ENCODE measurements around the gene FMN1.

FMN1 gene

DNA sequence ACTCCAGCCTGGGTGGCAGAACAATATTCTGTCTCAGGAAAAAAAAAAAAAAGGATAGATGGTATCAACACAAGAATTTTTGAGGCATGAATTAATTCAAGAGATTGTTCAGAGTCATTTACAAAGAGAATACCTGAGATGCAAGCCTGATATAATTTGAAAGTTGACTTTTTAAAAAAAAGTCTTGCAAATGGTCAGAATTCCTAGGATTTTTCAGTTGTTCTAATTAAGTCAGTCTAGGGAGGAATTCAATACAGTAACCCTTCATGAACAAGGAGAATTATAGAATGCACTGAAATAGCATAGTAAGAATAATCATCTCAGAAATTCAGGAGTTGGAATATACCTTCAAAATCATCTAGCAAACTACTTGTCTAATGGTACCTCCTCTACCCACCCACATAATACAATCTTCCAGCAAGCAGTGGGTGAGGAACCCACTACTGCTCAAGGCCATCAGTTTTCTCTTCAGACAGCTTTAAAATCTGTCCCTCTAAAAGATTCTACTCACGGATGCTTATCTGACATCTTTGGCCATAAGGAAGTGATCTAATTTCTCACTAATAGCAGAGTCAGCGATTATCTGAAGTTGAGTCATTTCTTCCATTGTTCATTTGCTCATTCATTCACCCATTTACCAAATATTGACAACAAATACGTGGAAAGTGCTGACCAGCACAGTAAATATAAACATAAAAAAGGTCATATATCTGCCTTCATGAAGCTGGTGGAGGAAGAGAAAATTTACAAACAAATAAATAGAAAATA is 317.1 kb downstream of the FMN1 start:
- POLR2A ChIA-PET = no interaction called here

DNA sequence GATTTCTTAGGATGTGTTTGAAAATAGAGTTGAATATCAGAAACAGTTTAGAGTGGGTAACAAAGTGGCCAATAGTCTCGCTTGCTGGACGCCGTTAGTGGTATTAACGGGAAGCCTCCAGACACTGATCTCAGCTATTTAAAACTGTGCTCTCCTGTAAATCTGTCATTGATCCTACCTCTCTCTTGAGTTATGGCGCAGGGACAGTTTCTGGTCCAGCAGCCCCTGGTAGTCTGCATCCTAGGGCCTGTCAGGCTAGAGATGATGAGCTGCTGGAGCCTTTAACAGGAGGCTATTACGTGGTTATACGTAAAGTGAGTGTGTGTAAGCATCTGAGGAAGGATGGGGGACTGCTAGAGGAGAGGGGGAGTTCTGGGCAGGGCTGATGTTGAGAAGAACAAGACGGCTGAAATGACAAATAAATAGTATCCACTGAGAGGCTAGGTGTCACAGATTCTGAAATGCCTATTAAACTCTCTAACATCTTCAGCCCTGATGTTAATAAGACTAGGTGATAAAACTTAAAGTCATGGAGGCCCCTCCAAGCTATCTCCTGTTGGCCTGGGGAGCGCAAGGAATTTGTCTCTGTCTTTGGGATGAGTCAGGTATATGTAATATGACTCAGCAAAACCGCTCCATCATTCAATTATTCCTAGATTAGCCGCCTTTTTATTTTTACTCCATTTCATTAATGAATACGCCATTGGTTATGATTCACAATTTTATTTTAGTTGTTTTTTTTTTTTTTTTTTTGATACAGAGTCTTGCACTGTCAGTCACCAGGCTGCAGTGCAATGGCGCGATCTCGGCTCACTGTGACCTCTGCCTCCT is 321.0 kb downstream of the FMN1 start:
- Histone ChIP-seq H3K27ac (ENCODE audit: insufficient read depth in 1 of 2, low read depth in 1 of 2, low read length in 2 of 2, poor library complexity in 1 of 2, severe bottlenecking in 2 of 2) (no peak overlapping the region), H3K4me3 (ENCODE audit: control insufficient read depth in 1 of 7, extremely low read depth in 1 of 7, insufficient read depth in 4 of 7, low read depth in 2 of 7, low read length in 6 of 7) (no peak overlapping the region), H3K27me3 (replicated peaks in 2 of 5; ENCODE audit: control insufficient read depth in 4 of 5, insufficient read depth in 5 of 5, low read length in 4 of 5) (no peaks in the 10 kb centered on the region), H3K9me3 (ENCODE audit: control extremely low read depth in 1 of 5, control insufficient read depth in 4 of 5, insufficient read depth in 2 of 5, low read depth in 1 of 5, low read length in 4 of 5) (no peaks in the 10 kb centered on the region), H3K36me3 (ENCODE audit: control insufficient read depth in 4 of 4, insufficient read depth in 4 of 4, low read length in 3 of 4) (no peaks in the 10 kb centered on the region), H3K4me1 (ENCODE audit: control extremely low read depth in 1 of 4, control insufficient read depth in 4 of 4, insufficient read depth in 4 of 4, low read length in 3 of 4) (peaks cover 0 to 3% (median 0%) of the 10 kb centered on the region in 4 experiments)
- DNase-seq = no peak
- 98% methylated on average over 8 of the region's 15 CpGs for WGBS (ENCODE audit: insufficient coverage)
- POLR2A ChIA-PET = interaction anchor here (0.6 kb wide), 1 partner anchor 569 kb away, joined by 3 read pairs; no protein-coding TSS in a partner anchor
- CTCF ChIA-PET = no interaction called here

More for the DNA sequence above, 317.1 kb downstream of the FMN1 start:
- H3K27ac ChIP-seq (ENCODE audit: insufficient read depth in 1 of 2, low read depth in 1 of 2, low read length in 2 of 2, poor library complexity in 1 of 2, severe bottlenecking in 2 of 2) = no peak overlapping the region
- H3K4me3 ChIP-seq (ENCODE audit: control insufficient read depth in 1 of 7, extremely low read depth in 1 of 7, insufficient read depth in 4 of 7, low read depth in 2 of 7, low read length in 6 of 7) = no peak overlapping the region
- 76% methylated on average over 2 of the region's 3 CpGs for WGBS (ENCODE audit: insufficient coverage)
- CTCF ChIA-PET = interaction anchor here (1.4 kb wide), 1 partner anchor 34 kb away, joined by 3 read pairs; no protein-coding TSS in a partner anchor
- no peak for DNase-seq
- H3K27me3 ChIP-seq (replicated peaks in 2 of 5; ENCODE audit: control insufficient read depth in 4 of 5, insufficient read depth in 5 of 5, low read length in 4 of 5) = no peaks in the 10 kb centered on the region
- no peaks in the 10 kb centered on the region for H3K4me1 ChIP-seq (ENCODE audit: control extremely low read depth in 1 of 4, control insufficient read depth in 4 of 4, insufficient read depth in 4 of 4, low read length in 3 of 4)
- H3K36me3 ChIP-seq (ENCODE audit: control insufficient read depth in 4 of 4, insufficient read depth in 4 of 4, low read length in 3 of 4) = no peaks in the 10 kb centered on the region
- no peaks in the 10 kb centered on the region for H3K9me3 ChIP-seq (ENCODE audit: control extremely low read depth in 1 of 5, control insufficient read depth in 4 of 5, insufficient read depth in 2 of 5, low read depth in 1 of 5, low read length in 4 of 5)

DNA sequence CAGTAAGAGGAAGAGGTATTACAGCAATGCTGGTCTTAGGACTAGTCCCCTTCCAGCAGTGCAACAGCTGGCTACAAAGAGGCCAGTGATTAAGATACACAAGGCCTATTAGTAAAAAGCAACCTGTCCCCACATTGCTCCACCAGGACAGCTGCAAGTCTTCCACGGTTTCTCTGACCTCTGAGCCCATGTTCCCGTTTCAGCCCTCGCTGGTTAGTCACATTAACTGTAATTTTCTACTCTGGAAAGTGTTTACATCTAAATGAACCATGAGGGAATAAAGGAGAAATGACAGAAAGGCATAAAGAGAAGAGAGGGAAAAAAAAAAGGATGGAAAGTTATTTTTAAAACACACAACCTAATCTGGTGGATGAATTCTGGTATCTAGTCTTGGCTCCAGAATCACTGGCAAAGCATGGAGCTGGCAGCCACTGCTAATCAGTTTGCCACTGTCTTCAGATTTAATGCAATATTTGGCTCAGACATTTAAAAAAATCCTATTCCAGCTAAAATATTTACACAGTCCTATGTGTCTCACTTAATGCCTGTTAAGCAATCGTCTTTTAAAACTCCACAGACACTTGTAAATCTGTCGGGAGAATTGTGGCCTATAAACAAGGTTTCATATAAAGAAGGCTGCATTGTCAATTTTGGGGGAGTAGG is 321.8 kb downstream of the FMN1 start:
- 100% methylated on average over 1 of the region's 5 CpGs for WGBS (ENCODE audit: insufficient coverage)
- no peak for DNase-seq
- H3K4me3 ChIP-seq (ENCODE audit: control insufficient read depth in 1 of 7, extremely low read depth in 1 of 7, insufficient read depth in 4 of 7, low read depth in 2 of 7, low read length in 6 of 7) = no peak overlapping the region
- no peaks in the 10 kb centered on the region for H3K9me3 ChIP-seq (ENCODE audit: control extremely low read depth in 1 of 5, control insufficient read depth in 4 of 5, insufficient read depth in 2 of 5, low read depth in 1 of 5, low read length in 4 of 5)
- H3K36me3 ChIP-seq (ENCODE audit: control insufficient read depth in 4 of 4, insufficient read depth in 4 of 4, low read length in 3 of 4) = no peaks in the 10 kb centered on the region
- POLR2A ChIA-PET = no interaction called here
- H3K27me3 ChIP-seq (replicated peaks in 2 of 5; ENCODE audit: control insufficient read depth in 4 of 5, insufficient read depth in 5 of 5, low read length in 4 of 5) = no peaks in the 10 kb centered on the region
- CTCF ChIA-PET = no interaction called here
- peaks cover 0 to 3% (median 0%) of the 10 kb centered on the region in 4 experiments for H3K4me1 ChIP-seq (ENCODE audit: control extremely low read depth in 1 of 4, control insufficient read depth in 4 of 4, insufficient read depth in 4 of 4, low read length in 3 of 4)
- H3K27ac ChIP-seq (ENCODE audit: insufficient read depth in 1 of 2, low read depth in 1 of 2, low read length in 2 of 2, poor library complexity in 1 of 2, severe bottlenecking in 2 of 2) = no peak overlapping the region

DNA sequence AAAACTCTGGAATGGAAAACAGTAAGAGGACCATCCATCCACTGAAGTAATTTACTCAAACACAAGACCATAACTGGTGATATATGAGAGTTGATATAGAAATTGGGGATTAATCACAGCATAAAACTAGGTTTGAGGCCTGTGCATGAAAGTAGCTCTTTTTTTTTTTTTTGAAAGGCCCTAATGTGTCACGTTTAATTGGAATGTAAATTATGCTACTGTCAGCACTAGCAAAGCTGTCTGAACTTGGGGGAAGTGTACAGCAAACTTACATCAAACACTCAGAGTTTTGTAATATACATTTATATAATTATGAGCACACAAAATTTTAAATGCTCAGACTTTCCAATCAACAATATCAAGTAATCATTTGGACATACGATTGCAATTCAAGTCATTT is 322.6 kb downstream of the FMN1 start:
- no peak for DNase-seq
- H3K27ac ChIP-seq (ENCODE audit: insufficient read depth in 1 of 2, low read depth in 1 of 2, low read length in 2 of 2, poor library complexity in 1 of 2, severe bottlenecking in 2 of 2) = no peak overlapping the region
- H3K4me3 ChIP-seq (ENCODE audit: control insufficient read depth in 1 of 7, extremely low read depth in 1 of 7, insufficient read depth in 4 of 7, low read depth in 2 of 7, low read length in 6 of 7) = no peak overlapping the region
- ChIA-PET CTCF (interaction anchor here (0.9 kb wide), 1 partner anchor 39 kb away, joined by 3 read pairs; no protein-coding TSS in a partner anchor), POLR2A (no interaction called here)
- WGBS (ENCODE audit: insufficient coverage) = 100% methylated on average over 1 of the region's 2 CpGs
- no peaks in the 10 kb centered on the region for H3K9me3 ChIP-seq (ENCODE audit: control extremely low read depth in 1 of 5, control insufficient read depth in 4 of 5, insufficient read depth in 2 of 5, low read depth in 1 of 5, low read length in 4 of 5)
- H3K27me3 ChIP-seq (replicated peaks in 2 of 5; ENCODE audit: control insufficient read depth in 4 of 5, insufficient read depth in 5 of 5, low read length in 4 of 5) = no peaks in the 10 kb centered on the region
- no peaks in the 10 kb centered on the region for H3K36me3 ChIP-seq (ENCODE audit: control insufficient read depth in 4 of 4, insufficient read depth in 4 of 4, low read length in 3 of 4)
- H3K4me1 ChIP-seq (ENCODE audit: control extremely low read depth in 1 of 4, control insufficient read depth in 4 of 4, insufficient read depth in 4 of 4, low read length in 3 of 4) = peaks cover 0 to 7% (median 3%) of the 10 kb centered on the region in 4 experiments

DNA sequence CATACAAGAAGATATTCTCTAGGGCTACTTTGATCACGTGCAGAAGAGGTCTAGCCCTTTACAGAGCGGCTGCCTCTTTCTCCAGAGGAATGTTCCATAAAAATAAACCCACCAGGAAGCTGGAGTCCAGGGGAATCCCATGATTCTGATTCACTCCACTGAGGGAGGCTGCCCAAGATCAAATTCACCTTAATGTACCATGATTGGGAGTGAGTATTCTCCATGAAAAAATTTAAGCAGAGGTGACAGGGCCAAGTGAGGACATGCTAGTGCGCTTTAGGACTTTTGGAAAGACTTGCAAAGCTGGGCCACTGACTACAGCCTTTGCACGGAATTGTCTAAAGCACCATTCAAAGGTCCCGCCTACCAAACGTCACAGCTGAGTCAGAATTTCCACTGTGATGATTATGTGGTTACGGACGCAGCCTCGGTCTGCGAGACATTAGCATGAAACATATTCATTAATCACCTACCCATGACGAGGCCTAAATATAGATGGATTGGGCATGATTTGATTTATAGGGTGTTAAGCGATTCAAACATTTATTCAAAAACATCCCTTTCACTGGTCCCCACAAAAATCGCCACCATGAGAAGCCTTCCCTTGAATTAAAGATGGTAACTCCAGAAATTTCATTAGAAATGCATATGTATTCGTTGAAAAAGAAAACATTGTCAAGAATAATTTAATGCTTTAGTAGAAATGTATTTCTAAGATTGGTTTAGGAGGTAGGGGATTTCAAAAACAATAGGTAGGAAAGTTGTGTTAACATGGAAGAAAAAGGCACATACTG is 324.1 kb downstream of the FMN1 start:
- Histone ChIP-seq H3K4me3 (ENCODE audit: control insufficient read depth in 1 of 7, extremely low read depth in 1 of 7, insufficient read depth in 4 of 7, low read depth in 2 of 7, low read length in 6 of 7) (no peak overlapping the region), H3K4me1 (ENCODE audit: control extremely low read depth in 1 of 4, control insufficient read depth in 4 of 4, insufficient read depth in 4 of 4, low read length in 3 of 4) (peaks cover 0 to 11% (median 3%) of the 10 kb centered on the region in 4 experiments)

DNA sequence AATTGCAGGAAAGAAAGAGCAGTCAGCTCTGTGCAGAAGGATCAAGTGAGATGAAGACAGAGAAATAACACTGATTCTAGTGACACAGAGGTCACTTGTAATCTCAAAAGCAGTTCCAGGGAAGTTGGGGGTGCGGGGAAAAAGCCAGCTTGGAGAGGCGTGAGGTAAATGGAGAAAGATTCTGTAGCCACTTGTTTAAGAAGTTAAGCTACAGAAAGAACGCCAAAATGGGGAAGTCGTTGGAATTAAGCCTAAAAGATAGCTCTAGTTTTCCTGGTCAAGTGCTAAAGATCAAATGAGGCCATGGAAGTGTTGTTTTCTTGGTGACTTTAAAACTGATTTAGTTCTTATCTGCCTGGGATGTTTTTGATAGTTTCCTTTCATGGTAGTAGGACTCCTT is 324.7 kb downstream of the FMN1 start:
- Histone ChIP-seq H3K27me3 (replicated peaks in 2 of 5; ENCODE audit: control insufficient read depth in 4 of 5, insufficient read depth in 5 of 5, low read length in 4 of 5) (no peaks in the 10 kb centered on the region), H3K27ac (ENCODE audit: insufficient read depth in 1 of 2, low read depth in 1 of 2, low read length in 2 of 2, poor library complexity in 1 of 2, severe bottlenecking in 2 of 2) (no peak overlapping the region), H3K4me1 (ENCODE audit: control extremely low read depth in 1 of 4, control insufficient read depth in 4 of 4, insufficient read depth in 4 of 4, low read length in 3 of 4) (peaks cover 0 to 11% (median 3%) of the 10 kb centered on the region in 4 experiments), H3K36me3 (ENCODE audit: control insufficient read depth in 4 of 4, insufficient read depth in 4 of 4, low read length in 3 of 4) (no peaks in the 10 kb centered on the region), H3K4me3 (ENCODE audit: control insufficient read depth in 1 of 7, extremely low read depth in 1 of 7, insufficient read depth in 4 of 7, low read depth in 2 of 7, low read length in 6 of 7) (no peak overlapping the region), H3K9me3 (ENCODE audit: control extremely low read depth in 1 of 5, control insufficient read depth in 4 of 5, insufficient read depth in 2 of 5, low read depth in 1 of 5, low read length in 4 of 5) (no peaks in the 10 kb centered on the region)
- CTCF ChIA-PET = no interaction called here
- POLR2A ChIA-PET = no interaction called here
- DNase-seq = peak in 2 of 3 donors; percentile 16 to 17
- 48% methylated on average over 4 of the region's 4 CpGs for WGBS (ENCODE audit: insufficient coverage)

More for the DNA sequence above, 324.1 kb downstream of the FMN1 start:
- ChIA-PET POLR2A (no interaction called here), CTCF (no interaction called here)
- DNase-seq = no peak
- Histone ChIP-seq H3K36me3 (ENCODE audit: control insufficient read depth in 4 of 4, insufficient read depth in 4 of 4, low read length in 3 of 4) (no peaks in the 10 kb centered on the region), H3K27me3 (replicated peaks in 2 of 5; ENCODE audit: control insufficient read depth in 4 of 5, insufficient read depth in 5 of 5, low read length in 4 of 5) (no peaks in the 10 kb centered on the region), H3K27ac (ENCODE audit: insufficient read depth in 1 of 2, low read depth in 1 of 2, low read length in 2 of 2, poor library complexity in 1 of 2, severe bottlenecking in 2 of 2) (no peak overlapping the region), H3K9me3 (ENCODE audit: control extremely low read depth in 1 of 5, control insufficient read depth in 4 of 5, insufficient read depth in 2 of 5, low read depth in 1 of 5, low read length in 4 of 5) (no peaks in the 10 kb centered on the region)
- WGBS (ENCODE audit: insufficient coverage) = 92% methylated on average over 4 of the region's 14 CpGs
